GM19035 (cell line): Measurements from ENCODE around the gene POLDIP3.

Source experiments
- ATAC-seq: cut with Tn5 transposase; IDR thresholded peaks from one replicate; pipeline ENCODE4 v1.9.1; 2021; ENCODE audit not compliant: unreplicated experiment

Gene POLDIP3

GRCh38 chr22:42614312-42615091, at the start of gene POLDIP3:
Gene POLDIP3 (minus strand): TSS chr22:42614883. CDS start chr22:42614857, 26 bp downstream.
- peak; percentile 77 for ATAC-seq

GRCh38 chr22:42661985-42662831, 47.5 kb upstream of the POLDIP3 start:
- no peak for ATAC-seq

- no peak for ATAC-seq
These were observed 41.9 kb upstream of the POLDIP3 start for GRCh38 chr22:42656578-42656977.

- ATAC-seq, result no peak
These were observed 41.0 kb upstream of the POLDIP3 start for GRCh38 chr22:42655693-42656092.

- no peak for ATAC-seq
These were observed 39.9 kb upstream of the POLDIP3 start for GRCh38 chr22:42654436-42655073.

- no peak for ATAC-seq
These were observed 39.3 kb upstream of the POLDIP3 start for GRCh38 chr22:42653999-42654398.

GRCh38 chr22:42651134-42651533, 36.5 kb upstream of the POLDIP3 start:
- no peak for ATAC-seq

- ATAC-seq, result peak; percentile 64
These were observed 34.8 kb upstream of the POLDIP3 start, which contains the start of gene CYB5R3 for GRCh38 chr22:42649246-42650099. Gene CYB5R3 (minus strand): TSS chr22:42649392. CDS start chr22:42649315, 77 bp downstream.

- peak; percentile 52 for ATAC-seq
These were observed 33.9 kb upstream of the POLDIP3 start for GRCh38 chr22:42648368-42649245.

- no peak for ATAC-seq
These were observed 33.3 kb upstream of the POLDIP3 start for GRCh38 chr22:42648017-42648367.

GRCh38 chr22:42646569-42647525, 32.2 kb upstream of the POLDIP3 start:
- ATAC-seq, result no peak

GRCh38 chr22:42645938-42646568, 31.4 kb upstream of the POLDIP3 start:
- ATAC-seq, result no peak

GRCh38 chr22:42645341-42645937, 30.8 kb upstream of the POLDIP3 start:
- no peak for ATAC-seq

- no peak for ATAC-seq
These were observed 30.0 kb upstream of the POLDIP3 start for GRCh38 chr22:42644422-42645340.

- ATAC-seq, result no peak
These were observed 29.1 kb upstream of the POLDIP3 start for GRCh38 chr22:42643634-42644421.
